Measurements from ENCODE around the gene SLC9C1. TPM values are rescaled to one million over a fixed set of nuclear protein-coding genes. Genes with fewer than 3 reads are reported as not detected.

The SLC9C1 gene
- total and polyA plus RNA-seq, 9 of the 15 experiments (the other 6 are each of a cell fraction or from before 2014, with no cell fraction given): not detected

DNA sequence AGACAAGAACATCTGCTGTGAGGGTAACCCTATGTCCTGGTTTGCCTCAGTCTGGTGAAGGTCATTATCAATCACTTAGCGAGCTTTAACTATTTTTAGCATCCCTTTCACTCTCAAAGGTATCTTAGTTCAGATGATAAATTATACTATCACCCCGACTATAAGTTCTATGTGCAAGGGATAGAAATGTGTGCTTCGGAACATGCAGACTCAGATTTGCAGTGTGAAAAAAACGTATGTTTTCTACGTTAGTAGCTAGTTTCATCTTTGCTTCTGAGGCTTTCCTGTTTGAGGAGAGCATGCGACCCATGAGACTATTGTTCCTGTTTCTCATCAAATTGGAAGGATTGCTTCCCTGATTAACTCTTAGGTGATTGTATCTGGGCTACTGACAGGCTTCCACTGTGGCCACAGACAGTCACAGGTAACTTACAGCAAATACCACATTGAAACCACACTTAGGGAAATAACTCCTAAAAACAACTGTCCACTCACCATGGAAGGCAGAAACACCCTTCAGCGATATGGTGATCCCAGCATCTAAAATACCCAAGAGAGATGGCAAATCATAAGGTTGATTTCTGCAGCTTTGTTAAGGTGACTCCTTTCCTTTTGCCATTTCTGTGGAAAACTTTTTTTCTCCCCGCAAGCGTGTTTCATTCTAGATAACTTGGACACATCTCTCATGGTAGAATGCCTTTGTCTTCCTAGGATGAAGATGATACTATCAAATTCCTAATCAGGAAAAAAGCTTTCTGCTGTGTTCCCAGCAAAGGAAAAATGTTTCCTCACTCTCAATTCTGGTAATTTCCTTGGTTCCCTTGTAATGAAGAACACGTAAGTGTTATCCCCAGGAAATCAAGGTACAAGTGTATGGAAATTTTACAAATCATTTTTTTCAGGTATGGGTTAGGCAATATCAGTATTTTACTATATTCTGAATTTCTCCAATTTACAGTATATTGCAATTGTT, 166.2 kb downstream of the SLC9C1 start:
- Histone ChIP-seq H3K27me3 (ENCODE audit: control insufficient read depth in 2 of 2, insufficient read depth in 2 of 2, low read length in 2 of 2) (no peaks in the 10 kb centered on the region), H2AFZ (ENCODE audit: low read depth, low read length) (no peak overlapping the region), H3K9ac (ENCODE audit: insufficient read depth in 1 of 2, low read depth in 2 of 2, low read length in 2 of 2) (no peak overlapping the region), H3K27ac (ENCODE audit: extremely low read depth, low read depth, low read length) (no peak overlapping the region), H3K36me3 (ENCODE audit: control insufficient read depth, insufficient read depth, low read length) (no peaks in the 10 kb centered on the region), H3K4me2 (ENCODE audit: insufficient read depth, low read length) (no peak overlapping the region), H3K9me1 (ENCODE audit: control insufficient read depth, insufficient read depth, low read length) (no peaks in the 10 kb centered on the region), H3K9me3 (replicated peaks; ENCODE audit: control insufficient read depth, insufficient read depth, low read depth, low read length) (no peaks in the 10 kb centered on the region), H4K20me1 (replicated peaks; ENCODE audit: control insufficient read depth, insufficient read depth, low read length) (no peaks in the 10 kb centered on the region), H3K79me2 (ENCODE audit: control insufficient read depth, insufficient read depth, low read length) (no peaks in the 10 kb centered on the region), H3K4me1 (replicated peaks in 1 of 2; ENCODE audit: control insufficient read depth in 2 of 2, insufficient read depth in 2 of 2, low read length in 2 of 2) (no peaks in the 10 kb centered on the region), H3K4me3 (no peak overlapping the region)
- intact Hi-C loops (cut with micrococcal nuclease) (no loop called here), in situ Hi-C loops (cut with MboI) (no loop called here)
- TF ChIP-seq STAT5B (CRISPR knock-in tag; IDR thresholded peaks at IDR 0.05): no peak
- TF ChIP-seq, protein P1, sequence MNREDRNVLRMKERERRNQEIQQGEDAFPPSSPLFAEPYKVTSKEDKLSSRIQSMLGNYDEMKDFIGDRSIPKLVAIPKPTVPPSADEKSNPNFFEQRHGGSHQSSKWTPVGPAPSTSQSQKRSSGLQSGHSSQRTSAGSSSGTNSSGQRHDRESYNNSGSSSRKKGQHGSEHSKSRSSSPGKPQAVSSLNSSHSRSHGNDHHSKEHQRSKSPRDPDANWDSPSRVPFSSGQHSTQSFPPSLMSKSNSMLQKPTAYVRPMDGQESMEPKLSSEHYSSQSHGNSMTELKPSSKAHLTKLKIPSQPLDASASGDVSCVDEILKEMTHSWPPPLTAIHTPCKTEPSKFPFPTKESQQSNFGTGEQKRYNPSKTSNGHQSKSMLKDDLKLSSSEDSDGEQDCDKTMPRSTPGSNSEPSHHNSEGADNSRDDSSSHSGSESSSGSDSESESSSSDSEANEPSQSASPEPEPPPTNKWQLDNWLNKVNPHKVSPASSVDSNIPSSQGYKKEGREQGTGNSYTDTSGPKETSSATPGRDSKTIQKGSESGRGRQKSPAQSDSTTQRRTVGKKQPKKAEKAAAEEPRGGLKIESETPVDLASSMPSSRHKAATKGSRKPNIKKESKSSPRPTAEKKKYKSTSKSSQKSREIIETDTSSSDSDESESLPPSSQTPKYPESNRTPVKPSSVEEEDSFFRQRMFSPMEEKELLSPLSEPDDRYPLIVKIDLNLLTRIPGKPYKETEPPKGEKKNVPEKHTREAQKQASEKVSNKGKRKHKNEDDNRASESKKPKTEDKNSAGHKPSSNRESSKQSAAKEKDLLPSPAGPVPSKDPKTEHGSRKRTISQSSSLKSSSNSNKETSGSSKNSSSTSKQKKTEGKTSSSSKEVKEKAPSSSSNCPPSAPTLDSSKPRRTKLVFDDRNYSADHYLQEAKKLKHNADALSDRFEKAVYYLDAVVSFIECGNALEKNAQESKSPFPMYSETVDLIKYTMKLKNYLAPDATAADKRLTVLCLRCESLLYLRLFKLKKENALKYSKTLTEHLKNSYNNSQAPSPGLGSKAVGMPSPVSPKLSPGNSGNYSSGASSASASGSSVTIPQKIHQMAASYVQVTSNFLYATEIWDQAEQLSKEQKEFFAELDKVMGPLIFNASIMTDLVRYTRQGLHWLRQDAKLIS (CRISPR knock-in tag; IDR thresholded peaks at IDR 0.05): no peak
- no peak for TF ChIP-seq BDP1 (IDR thresholded peaks at IDR 0.05; ENCODE audit: insufficient read depth, insufficient read length)
- TF ChIP-seq ZKSCAN1 (IDR thresholded peaks at IDR 0.05; ENCODE audit: low read depth, low read length): no peak
- no peak for TF ChIP-seq CBX2 (IDR thresholded peaks at IDR 0.05; ENCODE audit: insufficient read depth, low read length, poor library complexity, severe bottlenecking)
- no peak for TF ChIP-seq ZKSCAN8 (CRISPR knock-in tag; IDR thresholded peaks at IDR 0.05)
- no peak for TF ChIP-seq FOS (IDR thresholded peaks at IDR 0.05; ENCODE audit: extremely low read depth, insufficient read length)
- no peak for TF ChIP-seq ZNF239 (CRISPR knock-in tag; IDR thresholded peaks at IDR 0.05)
- TF ChIP-seq, protein P2, sequence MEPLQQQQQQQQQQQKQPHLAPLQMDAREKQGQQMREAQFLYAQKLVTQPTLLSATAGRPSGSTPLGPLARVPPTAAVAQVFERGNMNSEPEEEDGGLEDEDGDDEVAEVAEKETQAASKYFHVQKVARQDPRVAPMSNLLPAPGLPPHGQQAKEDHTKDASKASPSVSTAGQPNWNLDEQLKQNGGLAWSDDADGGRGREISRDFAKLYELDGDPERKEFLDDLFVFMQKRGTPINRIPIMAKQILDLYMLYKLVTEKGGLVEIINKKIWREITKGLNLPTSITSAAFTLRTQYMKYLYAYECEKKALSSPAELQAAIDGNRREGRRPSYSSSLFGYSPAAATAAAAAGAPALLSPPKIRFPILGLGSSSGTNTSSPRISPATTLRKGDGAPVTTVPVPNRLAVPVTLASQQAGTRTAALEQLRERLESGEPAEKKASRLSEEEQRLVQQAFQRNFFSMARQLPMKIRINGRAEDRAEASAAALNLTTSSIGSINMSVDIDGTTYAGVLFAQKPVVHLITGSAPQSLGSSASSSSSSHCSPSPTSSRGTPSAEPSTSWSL (CRISPR knock-in tag; IDR thresholded peaks at IDR 0.05; ENCODE audit: borderline replicate concordance): no peak
- CTCF ChIA-PET (ENCODE audit: low intra/inter-chr PET ratio): no interaction called here
- ATAC-seq (no peak), FAIRE-seq (no peak), DNase-seq (ENCODE audit: extremely low read depth in 1 of 4, low spot score in 3 of 4) (no peak)
- no TSS peak for BruUV-seq (replicated peaks)
- WGBS (ENCODE audit: insufficient coverage, low coverage, missing lambda C conversion rate): 19% methylated on average over 10 of the region's 10 CpGs
- POLR2A ChIA-PET: no interaction called here
